ENCODE results near the gene UIMC1. TPM values are rescaled to one million over a fixed set of nuclear protein-coding genes. Genes with fewer than 3 reads are reported as not detected.
"Not testable (repeated sequence)": the region's sequence is repeated elsewhere in the genome, so short reads cannot be mapped to it uniquely, and the experiment has no call there.

UIMC1 gene
- 37.3 TPM for total RNA-seq (2013)
- polyA plus RNA-seq (10 to 100 TPM; 14.8 to 35.6 (median 19.1) TPM), polyA minus RNA-seq (18.1 and 28.9 TPM in 2 replicates), total RNA-seq (39.7 to 71.2 (median 64.9) reads per million in 11 experiments)

- peaks cover 0 to 3% of the 10 kb centered on the region in 2 donors for H3K36me3 ChIP-seq (replicated peaks in 1 of 2; ENCODE audit: control insufficient read depth in 1 of 2, insufficient read depth in 2 of 2, low read length in 2 of 2)
- peak within 1 kb of the TSS; percentile 99 for H3K9ac ChIP-seq (ENCODE audit: insufficient read depth, low read length, poor library complexity, severe bottlenecking)
- H3K4me2 ChIP-seq (replicated peaks; ENCODE audit: extremely low read depth, low read length, poor library complexity, severe bottlenecking): peak within 1 kb of the TSS; percentile 88
- DNase-seq: peak; percentile 83 to 90 (median 90)
- H2AFZ ChIP-seq (ENCODE audit: insufficient read depth, low read depth, low read length, poor library complexity, severe bottlenecking): peak within 1 kb of the TSS; percentile 72
- under 1% methylated on average over 81 of the region's 83 CpGs for WGBS (ENCODE audit: insufficient coverage)
- no peak for TF ChIP-seq CTCF (IDR thresholded peaks at IDR 0.05)
- peaks cover 59% of the 10 kb centered on the region for H3K79me2 ChIP-seq (ENCODE audit: insufficient read depth, low read length)
- peak within 1 kb of the TSS; percentile 91 to 95 for H3K4me3 Mint-ChIP-seq
- peaks cover 20% of the 10 kb centered on the region for H3K4me1 Mint-ChIP-seq
- H3K27ac Mint-ChIP-seq: peak within 1 kb of the TSS; percentile 97 to 99 (median 99)
- H4K20me1 ChIP-seq (ENCODE audit: insufficient read depth, low read length): peaks cover 26% of the 10 kb centered on the region
- H3K4me1 ChIP-seq (ENCODE audit: control insufficient read depth in 1 of 2, insufficient read depth in 2 of 2, low read length in 2 of 2): peaks cover 23 to 30% of the 10 kb centered on the region in 2 donors
- H3K9me3 Mint-ChIP-seq: peaks cover 6 to 13% (median 9%) of the 10 kb centered on the region in 7 donors
- peak within 1 kb of the TSS; percentile 78 to 90 (median 90) for H3K4me3 ChIP-seq (replicated peaks in 1 of 3; ENCODE audit: low read depth in 2 of 3, low read length in 3 of 3)
- H3K27ac ChIP-seq (ENCODE audit: low read depth in 1 of 2, low read length in 2 of 2): peak within 1 kb of the TSS; percentile 93 to 96
- H3K27me3 ChIP-seq (ENCODE audit: control insufficient read depth in 2 of 2, insufficient read depth in 2 of 2, low read length in 2 of 2): no peaks in the 10 kb centered on the region
- H3K27me3 Mint-ChIP-seq (ENCODE audit: low read depth in 3 of 3): peaks cover 0 to 4% (median 3%) of the 10 kb centered on the region in 3 donors
- H3K9me3 ChIP-seq (replicated peaks in 1 of 2; ENCODE audit: control insufficient read depth in 1 of 2, insufficient read depth in 1 of 2, low read length in 2 of 2): peaks cover 0 to 11% of the 10 kb centered on the region in 2 donors
- intact Hi-C loops (cut with micrococcal nuclease): loop anchor here in 1 of 2 donors (10.0 kb wide), 1 partner anchor 112 kb away; the partner anchor contains the start of gene HK3
- H3K36me3 Mint-ChIP-seq: peaks cover 0 to 9% of the 10 kb centered on the region in 2 donors
Observed at GRCh38 chr5:177006265-177006972, at the start of gene UIMC1. Gene UIMC1 (minus strand): TSS chr5:177006779. CDS start chr5:176982615, 24,164 bp downstream.

GRCh38 chr5:177049285-177049684, 42.7 kb upstream of the UIMC1 start:
- peak overlapping the region in 1 of 7 donors; percentile 42 for H3K27ac Mint-ChIP-seq
- intact Hi-C loops (cut with micrococcal nuclease): no loop called here
- H4K20me1 ChIP-seq (ENCODE audit: insufficient read depth, low read length): no peaks in the 10 kb centered on the region

GRCh38 chr5:177048531-177048930, 42.0 kb upstream of the UIMC1 start:
- H3K9me3 ChIP-seq (replicated peaks in 1 of 2; ENCODE audit: control insufficient read depth in 1 of 2, insufficient read depth in 1 of 2, low read length in 2 of 2); H3K4me1 Mint-ChIP-seq; H3K27ac ChIP-seq (ENCODE audit: low read depth in 1 of 2, low read length in 2 of 2); H3K4me3 Mint-ChIP-seq; DNase-seq; H3K9ac ChIP-seq (ENCODE audit: insufficient read depth, low read length, poor library complexity, severe bottlenecking); H3K27me3 ChIP-seq (ENCODE audit: control insufficient read depth in 2 of 2, insufficient read depth in 2 of 2, low read length in 2 of 2); H3K79me2 ChIP-seq (ENCODE audit: insufficient read depth, low read length); H3K4me1 ChIP-seq (ENCODE audit: control insufficient read depth in 1 of 2, insufficient read depth in 2 of 2, low read length in 2 of 2); intact Hi-C loops (cut with micrococcal nuclease); H3K9me3 Mint-ChIP-seq; H3K4me2 ChIP-seq (replicated peaks; ENCODE audit: extremely low read depth, low read length, poor library complexity, severe bottlenecking); H3K27ac Mint-ChIP-seq; H3K4me3 ChIP-seq (replicated peaks in 1 of 3; ENCODE audit: low read depth in 2 of 3, low read length in 3 of 3); H4K20me1 ChIP-seq (ENCODE audit: insufficient read depth, low read length); H2AFZ ChIP-seq (ENCODE audit: insufficient read depth, low read depth, low read length, poor library complexity, severe bottlenecking); H3K27me3 Mint-ChIP-seq (ENCODE audit: low read depth in 3 of 3): not testable (repeated sequence)
- 100% methylated on average over 1 of the region's 7 CpGs for WGBS (ENCODE audit: insufficient coverage)
- peaks cover 62 to 89% of the 10 kb centered on the region in 2 donors for H3K36me3 Mint-ChIP-seq
- H3K36me3 ChIP-seq (replicated peaks in 1 of 2; ENCODE audit: control insufficient read depth in 1 of 2, insufficient read depth in 2 of 2, low read length in 2 of 2): peaks cover 56 to 92% of the 10 kb centered on the region in 2 donors

More at GRCh38 chr5:177049285-177049684, 42.7 kb upstream of the UIMC1 start:
- Histone ChIP-seq H3K36me3 (replicated peaks in 1 of 2; ENCODE audit: control insufficient read depth in 1 of 2, insufficient read depth in 2 of 2, low read length in 2 of 2) (peaks cover 56 to 88% of the 10 kb centered on the region in 2 donors), H2AFZ (ENCODE audit: insufficient read depth, low read depth, low read length, poor library complexity, severe bottlenecking) (no peak overlapping the region), H3K9ac (ENCODE audit: insufficient read depth, low read length, poor library complexity, severe bottlenecking) (no peak overlapping the region), H3K79me2 (ENCODE audit: insufficient read depth, low read length) (no peaks in the 10 kb centered on the region), H3K4me2 (replicated peaks; ENCODE audit: extremely low read depth, low read length, poor library complexity, severe bottlenecking) (no peak overlapping the region), H3K9me3 (replicated peaks in 1 of 2; ENCODE audit: control insufficient read depth in 1 of 2, insufficient read depth in 1 of 2, low read length in 2 of 2) (no peaks in the 10 kb centered on the region), H3K4me1 (ENCODE audit: control insufficient read depth in 1 of 2, insufficient read depth in 2 of 2, low read length in 2 of 2) (no peaks in the 10 kb centered on the region), H3K27ac (ENCODE audit: low read depth in 1 of 2, low read length in 2 of 2) (no peak overlapping the region), H3K27me3 (ENCODE audit: control insufficient read depth in 2 of 2, insufficient read depth in 2 of 2, low read length in 2 of 2) (no peaks in the 10 kb centered on the region), H3K4me3 (replicated peaks in 1 of 3; ENCODE audit: low read depth in 2 of 3, low read length in 3 of 3) (no peak overlapping the region)
- TF ChIP-seq CTCF (IDR thresholded peaks at IDR 0.05): no peak
- Mint-ChIP-seq H3K27me3 (ENCODE audit: low read depth in 3 of 3) (peaks cover 0 to 2% (median 0%) of the 10 kb centered on the region in 3 donors), H3K9me3 (no peaks in the 10 kb centered on the region), H3K36me3 (peaks cover 55 to 81% of the 10 kb centered on the region in 2 donors), H3K4me3 (no peak overlapping the region), H3K4me1 (no peaks in the 10 kb centered on the region)
- no peak for DNase-seq
- WGBS (ENCODE audit: insufficient coverage): 98% methylated on average over 5 of the region's 5 CpGs

Measured in CD14-positive monocyte (primary cell).